ENCODE data around the gene ACSM2A.
"Not testable (repeated sequence)": the region's sequence is repeated elsewhere in the genome, so short reads cannot be mapped to it uniquely, and the experiment has no call there.

The ACSM2A gene, protein sequence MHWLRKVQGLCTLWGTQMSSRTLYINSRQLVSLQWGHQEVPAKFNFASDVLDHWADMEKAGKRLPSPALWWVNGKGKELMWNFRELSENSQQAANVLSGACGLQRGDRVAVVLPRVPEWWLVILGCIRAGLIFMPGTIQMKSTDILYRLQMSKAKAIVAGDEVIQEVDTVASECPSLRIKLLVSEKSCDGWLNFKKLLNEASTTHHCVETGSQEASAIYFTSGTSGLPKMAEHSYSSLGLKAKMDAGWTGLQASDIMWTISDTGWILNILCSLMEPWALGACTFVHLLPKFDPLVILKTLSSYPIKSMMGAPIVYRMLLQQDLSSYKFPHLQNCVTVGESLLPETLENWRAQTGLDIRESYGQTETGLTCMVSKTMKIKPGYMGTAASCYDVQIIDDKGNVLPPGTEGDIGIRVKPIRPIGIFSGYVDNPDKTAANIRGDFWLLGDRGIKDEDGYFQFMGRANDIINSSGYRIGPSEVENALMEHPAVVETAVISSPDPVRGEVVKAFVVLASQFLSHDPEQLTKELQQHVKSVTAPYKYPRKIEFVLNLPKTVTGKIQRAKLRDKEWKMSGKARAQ

DNA sequence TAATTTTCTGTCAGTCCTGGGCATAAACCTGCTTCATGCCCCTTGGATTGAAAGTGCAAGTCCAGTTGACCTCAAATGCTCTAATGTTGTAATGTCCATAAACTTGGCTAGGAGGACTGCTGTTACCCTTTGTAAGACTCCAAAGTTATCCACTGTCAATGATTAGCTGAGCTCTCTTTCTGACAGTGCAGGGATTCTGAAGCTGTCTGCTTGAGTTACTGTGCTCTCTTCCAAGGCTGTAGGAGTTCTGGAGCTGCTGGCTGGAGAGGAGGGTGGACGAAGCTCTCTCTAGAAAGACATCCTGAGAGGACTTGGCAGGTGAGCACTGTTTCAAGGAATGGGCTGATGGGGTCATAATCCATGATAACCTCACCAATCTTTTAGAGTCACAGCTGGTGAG lies at the start of gene ACSM2A:
ACSM2A (plus strand) TSS at position 158 of the 400 bp plus-strand sequence. CDS start 8,594 bp downstream, outside the sequence.
- not testable (repeated sequence) for DNase-seq (ENCODE audit: low read depth)

DNA sequence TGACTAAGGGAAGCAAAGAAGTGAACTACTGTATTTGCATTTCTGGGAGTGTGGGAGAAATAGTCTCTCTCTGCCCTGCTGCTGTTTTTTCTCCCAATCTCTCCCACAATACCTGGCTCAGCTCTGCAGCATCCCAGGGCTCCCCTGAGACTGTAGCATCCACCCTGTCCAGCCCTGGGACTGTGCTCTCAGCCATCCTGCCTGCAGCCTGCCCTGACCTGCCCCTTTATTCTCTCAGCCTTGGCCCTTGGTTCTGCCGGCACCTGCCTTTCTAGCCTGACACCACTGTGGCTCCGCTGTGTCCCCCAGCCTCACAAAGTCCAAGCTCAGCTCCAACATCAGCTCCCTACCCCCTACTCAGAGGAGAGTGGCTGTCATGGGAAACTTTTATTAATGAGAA lies 48.7 kb upstream of the ACSM2A start:
- no peak for DNase-seq (ENCODE audit: low read depth)

DNA sequence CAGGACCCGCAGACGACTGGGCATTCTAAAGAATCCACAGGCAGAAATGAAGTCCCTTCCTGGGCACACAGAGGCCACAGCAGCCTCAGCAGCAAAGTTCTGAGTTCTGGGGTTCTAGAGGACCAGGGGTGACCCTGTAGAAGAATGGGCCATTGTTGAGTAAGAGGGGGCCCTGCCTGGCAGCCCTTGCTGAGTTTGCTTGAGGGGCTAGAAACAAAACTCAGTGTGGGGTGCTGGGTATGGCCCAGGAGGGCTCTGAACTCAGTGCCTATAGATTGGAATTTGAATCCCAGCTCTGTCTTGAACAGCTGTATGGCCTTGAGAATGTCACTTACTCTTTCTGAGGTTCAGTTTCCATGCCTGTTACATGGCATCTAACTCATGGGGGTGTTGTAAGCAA lies 46.7 kb upstream of the ACSM2A start, which contains the start of gene PDILT:
PDILT (minus strand) TSS at position 101 of the 400 bp plus-strand sequence. CDS start 5,437 bp downstream, outside the sequence.
- DNase-seq (ENCODE audit: low read depth), result no peak

DNA sequence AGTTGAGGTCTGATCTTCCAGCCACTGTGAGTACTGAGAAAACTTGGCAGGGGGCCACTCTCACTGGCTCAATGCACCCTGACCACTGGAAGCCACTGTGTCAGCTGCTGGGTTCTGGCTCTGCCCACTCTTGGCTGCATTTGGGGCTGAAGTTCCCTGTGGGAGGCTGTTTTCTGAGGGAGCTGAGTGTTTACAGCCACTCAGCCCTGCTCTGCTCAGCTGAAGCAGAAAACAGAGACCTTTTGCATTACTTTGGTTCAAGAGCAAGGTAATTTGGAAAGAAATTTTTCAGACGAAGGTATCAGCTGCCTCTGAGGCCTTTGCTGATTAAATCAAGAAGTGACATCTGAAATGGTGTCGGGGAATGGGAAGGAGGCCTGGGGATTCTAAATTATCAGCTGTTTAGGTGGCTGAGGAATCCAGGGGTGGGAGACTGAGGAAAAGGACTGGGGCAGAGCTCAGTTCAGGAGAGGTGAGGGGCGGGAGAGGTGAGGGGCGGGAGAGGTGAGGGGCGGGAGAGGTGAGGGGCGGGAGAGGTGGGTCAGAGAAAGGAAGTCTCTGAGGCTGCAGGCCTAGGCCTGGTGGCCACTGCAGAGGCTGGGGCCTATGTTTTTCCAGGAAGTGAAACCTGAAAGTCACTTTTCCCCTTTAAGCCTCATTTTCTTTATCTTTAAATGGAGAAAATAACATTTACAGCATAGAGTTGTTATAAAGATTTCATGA lies 41.8 kb upstream of the ACSM2A start, which contains the start of gene ACSM5:
ACSM5 (plus strand) TSS at position 137 of the 723 bp plus-strand sequence. CDS start 1,951 bp downstream, outside the sequence.
- DNase-seq (ENCODE audit: low read depth), result no peak

DNA sequence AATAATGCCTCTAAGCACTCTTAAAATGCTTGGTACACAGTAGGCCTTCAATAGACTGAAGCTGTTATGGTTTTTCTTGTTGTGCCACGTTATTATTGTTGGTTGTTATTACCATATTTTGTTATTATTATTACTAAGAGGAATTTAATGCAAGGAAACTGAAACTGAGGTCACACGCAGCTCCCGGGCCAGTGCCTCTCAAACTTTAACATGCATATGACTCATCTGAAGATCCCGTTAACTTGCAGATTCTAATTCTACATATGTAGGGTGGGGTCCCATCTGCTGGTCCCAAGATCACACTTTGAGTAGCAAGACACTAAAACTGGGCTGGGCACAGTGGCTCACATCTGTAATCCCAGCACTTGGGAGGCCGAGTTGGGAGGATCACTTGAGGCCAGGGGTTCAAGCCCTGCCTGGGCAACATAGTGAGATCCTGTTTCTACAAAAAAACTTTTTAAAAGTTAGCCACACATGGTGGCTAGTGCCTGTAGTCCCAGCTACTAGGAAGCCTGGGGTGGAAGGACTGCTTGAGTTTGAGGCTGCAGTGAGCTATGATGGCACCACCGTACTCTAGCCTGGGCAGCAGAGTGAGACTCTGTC lies 41.1 kb upstream of the ACSM2A start:
- no peak for DNase-seq (ENCODE audit: low read depth)

DNA sequence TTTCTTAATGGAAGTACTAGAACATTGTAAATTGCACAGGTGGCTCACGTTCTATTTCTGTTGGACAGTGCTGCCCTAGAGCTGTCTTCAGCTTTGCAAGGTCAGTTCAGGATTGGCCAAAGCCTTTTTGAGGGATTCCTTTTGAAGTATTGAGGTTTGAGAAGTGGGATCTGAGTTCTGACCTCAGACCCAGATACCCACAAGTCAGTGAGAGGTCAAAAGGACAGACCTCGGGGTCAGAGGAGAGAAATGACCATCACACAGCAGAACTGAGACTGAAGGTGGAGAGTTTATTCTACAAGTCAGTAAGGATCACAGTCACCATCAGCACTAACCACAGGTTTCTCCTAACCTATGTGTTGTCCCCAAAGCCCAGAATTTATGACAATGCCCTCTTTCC lies 40.3 kb upstream of the ACSM2A start:
- DNase-seq (ENCODE audit: low read depth), result no peak

DNA sequence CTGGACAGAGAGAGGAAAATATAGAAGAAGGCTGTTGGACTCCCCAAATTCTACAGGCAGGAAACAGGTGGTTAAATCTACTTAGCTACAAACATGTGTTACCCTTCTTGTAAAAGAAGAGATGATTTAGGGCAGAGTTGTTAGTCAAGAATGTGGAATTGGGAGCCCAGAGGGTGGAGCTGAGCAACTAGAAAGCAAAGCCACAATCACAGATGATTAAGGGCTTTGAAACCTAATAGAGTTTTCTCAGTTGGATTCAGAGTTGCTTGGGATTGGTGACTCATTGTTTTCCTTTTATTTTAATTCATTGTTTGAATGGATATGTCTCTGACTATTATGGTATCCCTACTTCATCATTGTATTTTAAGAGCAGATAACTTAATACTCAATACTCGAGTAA lies 35.8 kb upstream of the ACSM2A start:
- DNase-seq (ENCODE audit: low read depth), result no peak

DNA sequence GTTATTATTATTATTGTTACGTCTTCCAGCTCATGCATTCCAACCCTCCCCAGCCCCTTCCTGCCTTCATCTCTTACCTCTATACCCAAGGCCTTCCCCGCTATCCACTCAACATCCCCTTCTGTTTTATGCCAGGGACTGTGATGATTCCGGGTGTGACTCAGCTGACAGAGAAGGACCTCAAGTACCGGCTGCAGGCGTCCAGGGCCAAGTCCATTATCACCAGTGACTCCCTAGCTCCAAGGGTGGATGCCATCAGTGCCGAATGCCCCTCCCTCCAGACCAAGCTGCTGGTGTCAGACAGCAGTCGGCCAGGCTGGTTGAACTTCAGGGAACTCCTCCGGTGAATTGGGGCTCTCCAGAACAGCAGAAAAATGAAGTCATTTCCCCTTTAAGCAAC lies 32.2 kb upstream of the ACSM2A start:
- DNase-seq (ENCODE audit: low read depth), result not testable (repeated sequence)

DNA sequence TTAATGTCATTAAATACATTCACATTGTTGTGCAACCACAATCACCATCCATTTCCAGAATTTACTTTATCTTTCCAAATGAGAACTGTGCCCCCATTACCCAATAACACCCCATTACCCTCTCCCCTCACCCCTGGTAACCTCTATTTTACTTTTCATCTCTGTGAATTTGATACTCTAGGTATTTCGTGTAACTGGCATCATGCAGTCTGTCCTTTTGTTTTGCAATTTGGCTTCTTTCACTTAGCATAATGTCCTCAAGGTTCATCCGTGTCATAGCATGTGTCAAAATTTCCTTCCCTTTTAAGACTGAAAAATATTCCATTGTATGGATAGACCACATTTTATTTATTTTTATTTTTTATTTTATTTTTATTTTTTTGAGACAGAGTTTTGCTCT lies 29.6 kb upstream of the ACSM2A start:
- not testable (repeated sequence) for DNase-seq (ENCODE audit: low read depth)

DNA sequence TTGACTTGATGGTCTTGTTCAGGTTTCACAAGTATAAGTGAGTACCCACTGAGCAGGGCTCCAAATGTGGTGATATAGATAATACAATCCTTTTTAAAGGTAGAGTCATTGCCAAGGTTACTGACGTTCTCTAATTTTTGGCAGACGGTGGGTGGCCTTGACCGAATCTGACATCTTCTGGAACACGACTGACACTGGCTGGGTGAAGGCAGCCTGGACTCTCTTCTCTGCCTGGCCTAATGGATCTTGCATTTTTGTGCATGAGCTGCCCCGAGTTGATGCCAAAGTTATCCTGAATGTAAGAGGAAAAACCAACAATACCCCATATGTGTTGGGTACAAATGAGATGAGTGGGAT lies 27.6 kb upstream of the ACSM2A start:
- not testable (repeated sequence) for DNase-seq (ENCODE audit: low read depth)

DNA sequence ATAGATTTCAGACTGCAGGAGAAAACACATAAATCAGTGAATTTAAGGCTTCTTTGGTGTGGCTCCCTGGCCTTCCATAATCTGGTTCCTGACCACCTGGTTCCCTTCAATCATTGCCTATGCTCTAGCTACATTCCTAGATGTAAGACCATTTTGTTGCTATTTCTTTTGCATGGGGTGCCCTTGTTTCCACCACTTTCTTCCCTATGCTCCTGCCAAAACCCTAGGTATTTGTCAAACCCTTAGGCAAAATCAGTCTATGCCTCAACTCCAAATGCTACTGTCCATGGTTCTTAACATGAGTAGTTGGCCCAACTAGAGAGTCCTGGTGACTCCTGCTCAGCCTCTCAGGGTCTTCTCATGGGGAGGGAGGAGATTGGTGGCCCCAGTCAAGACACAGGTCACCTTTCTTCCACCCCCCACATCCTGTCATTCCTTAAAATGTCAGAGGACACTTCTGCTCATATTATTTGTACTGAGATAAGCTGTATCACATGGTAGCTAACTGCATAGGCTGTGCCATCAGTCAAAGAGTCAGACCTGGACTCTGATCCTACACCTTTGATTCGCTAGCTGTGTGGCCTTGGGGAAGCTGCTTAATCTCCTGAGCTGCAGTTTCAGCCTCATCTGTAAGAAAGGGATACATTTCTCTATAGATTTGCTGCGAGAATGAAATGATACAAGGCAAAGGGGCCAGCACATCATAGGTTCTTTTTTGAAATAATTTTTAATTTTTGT lies 27.0 kb upstream of the ACSM2A start:
- DNase-seq (ENCODE audit: low read depth), result no peak

DNA sequence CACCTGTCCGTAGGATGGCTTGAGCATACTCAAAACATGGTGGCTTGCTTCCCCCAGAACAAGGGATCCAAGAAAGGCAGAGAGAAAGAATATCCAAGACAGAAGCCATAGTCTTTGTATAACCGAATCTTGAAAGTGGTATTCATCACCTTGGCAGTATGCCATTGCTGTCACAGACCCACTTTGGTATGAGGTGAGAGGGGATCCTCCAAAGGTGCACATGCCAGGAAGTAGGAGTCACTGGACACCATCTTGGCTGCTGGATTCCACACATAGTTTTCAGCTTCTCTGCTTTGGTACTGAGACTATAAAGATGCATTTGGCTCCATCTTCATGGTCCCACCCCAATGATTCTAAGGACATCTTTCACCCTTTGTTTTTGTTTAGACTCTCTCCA lies 23.9 kb upstream of the ACSM2A start:
- not testable (repeated sequence) for DNase-seq (ENCODE audit: low read depth)

DNA sequence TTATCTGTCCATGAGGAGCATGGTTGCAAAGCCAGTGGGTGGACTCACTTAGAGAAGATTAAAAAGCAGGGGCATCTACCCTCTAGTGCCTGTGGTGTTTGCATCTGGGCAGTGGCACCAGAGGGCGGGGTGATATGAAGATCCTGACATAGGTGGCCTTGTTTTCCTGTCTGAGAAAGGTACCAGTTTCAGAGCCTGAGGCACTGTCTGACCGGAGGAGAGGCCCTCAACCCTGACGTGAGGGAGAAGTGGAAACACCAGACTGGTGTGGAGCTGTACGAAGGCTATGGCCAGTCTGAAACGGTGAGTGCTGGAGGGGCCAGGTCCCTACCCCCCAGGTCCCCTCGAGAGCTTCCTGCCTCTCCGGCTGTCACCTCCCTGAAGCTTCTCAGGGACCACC lies 21.8 kb upstream of the ACSM2A start:
- not testable (repeated sequence) for DNase-seq (ENCODE audit: low read depth)

DNA sequence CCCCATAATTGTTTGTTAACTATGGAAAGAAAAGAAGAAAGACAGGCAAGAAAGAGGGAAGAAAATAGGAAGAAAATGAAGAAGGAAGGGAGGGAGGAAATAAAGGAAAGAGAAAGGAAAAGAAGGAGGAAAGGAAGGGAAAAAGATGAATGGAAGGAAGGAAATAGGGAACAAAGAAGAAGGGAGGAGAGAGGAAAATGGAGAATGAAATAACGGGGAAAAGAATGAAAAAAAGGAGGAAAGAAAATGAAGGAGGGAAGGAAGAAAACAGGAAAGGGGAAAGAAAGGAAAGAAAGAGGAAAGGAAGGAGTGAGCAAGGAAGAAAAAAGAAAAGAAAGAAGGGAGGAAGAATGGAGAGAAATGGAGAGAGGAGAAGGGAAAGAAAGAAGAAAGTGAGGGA lies 20.8 kb upstream of the ACSM2A start:
- DNase-seq (ENCODE audit: low read depth), result not testable (repeated sequence)

DNA sequence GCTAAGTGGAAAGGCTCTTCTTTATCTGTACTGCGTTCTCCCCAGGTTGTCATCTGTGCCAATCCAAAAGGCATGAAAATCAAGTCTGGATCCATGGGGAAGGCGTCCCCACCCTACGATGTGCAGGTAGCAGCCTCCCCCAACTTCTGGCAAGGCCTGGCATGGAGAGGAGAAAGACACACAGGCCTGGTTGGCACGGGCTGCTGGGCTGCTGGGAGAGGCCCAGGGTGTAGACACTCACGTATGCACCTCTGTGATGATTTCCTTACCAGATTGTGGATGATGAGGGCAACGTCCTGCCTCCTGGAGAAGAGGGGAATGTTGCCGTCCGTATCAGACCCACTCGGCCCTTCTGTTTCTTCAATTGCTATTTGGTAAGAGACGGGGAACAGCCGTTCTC lies 20.4 kb upstream of the ACSM2A start:
- no peak for DNase-seq (ENCODE audit: low read depth)

DNA sequence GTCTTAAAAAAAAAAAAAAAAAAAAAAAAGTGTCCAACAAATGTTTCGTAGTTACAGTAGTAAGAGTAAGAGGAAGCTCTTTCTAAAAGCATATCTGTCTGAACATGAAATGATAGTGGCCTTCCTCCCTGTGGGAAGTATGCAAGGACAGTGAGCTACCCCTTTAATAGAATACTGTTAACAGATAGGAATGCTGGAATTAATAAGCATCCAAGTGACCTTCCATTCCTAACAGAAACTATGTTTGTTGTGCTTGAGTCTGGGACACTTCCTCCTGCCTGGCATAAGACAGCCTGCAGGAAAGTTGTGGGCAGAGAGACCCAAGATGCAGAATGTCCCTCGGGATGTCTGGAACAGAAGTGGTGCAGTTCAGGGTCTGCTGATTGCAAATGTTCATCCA lies 12.4 kb upstream of the ACSM2A start:
- not testable (repeated sequence) for DNase-seq (ENCODE audit: low read depth)

DNA sequence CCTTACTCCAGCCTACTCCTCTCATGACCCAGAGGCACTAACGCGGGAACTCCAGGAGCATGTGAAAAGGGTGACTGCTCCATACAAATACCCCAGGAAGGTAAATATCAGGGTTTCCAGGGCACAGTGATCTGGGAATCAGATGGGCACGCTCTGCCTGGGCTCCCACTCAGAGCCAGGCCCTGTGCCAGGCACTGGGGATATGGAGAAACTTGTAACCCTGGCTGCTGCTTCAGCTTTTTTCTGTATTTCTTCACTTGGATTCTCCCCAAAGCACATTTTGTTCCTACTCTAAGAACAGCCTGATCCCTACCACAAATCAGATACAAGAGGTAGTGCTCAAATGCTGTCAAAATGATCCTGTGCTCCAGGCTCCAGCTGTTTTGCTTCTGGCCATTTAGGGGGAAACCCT lies 11.5 kb upstream of the ACSM2A start:
- not testable (repeated sequence) for DNase-seq (ENCODE audit: low read depth)

DNA sequence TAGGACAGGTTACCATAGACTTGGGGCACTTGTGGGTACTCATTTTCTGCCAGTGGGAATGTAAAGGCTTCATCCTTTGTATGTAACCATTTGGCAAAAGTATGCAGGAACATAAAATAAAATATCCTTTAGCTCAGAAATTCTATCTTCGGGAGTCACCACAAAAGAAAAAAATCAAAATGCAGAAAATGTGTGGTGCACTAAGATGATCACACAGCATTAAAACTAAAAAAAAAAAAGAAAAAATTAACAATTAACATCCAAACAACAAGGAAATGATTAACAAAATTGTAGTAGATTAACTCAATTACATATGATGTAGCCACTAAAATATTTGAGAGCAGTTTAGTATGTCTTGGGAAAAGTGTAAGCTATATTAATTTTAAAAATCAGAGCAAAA lies 10.6 kb upstream of the ACSM2A start:
- not testable (repeated sequence) for DNase-seq (ENCODE audit: low read depth)

DNA sequence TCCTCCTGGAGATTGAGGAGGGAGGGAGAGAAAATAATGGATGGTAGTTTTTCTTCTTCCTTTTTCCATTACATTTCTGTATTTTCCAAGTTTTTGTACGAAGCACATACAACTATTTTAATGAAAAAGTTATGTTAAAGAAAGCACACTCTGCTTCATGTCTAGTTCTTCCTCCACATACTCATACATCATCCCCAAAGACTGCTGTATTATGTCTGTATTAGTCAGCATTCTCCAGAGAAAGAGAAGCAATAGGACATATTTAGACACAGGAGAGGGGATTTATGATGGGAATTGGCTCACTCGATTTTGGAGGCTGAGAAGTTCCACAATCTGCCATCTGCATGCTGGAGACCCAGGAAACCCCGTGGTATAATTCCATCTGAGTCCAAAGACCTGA lies 10.1 kb upstream of the ACSM2A start:
- DNase-seq (ENCODE audit: low read depth), result no peak

DNA sequence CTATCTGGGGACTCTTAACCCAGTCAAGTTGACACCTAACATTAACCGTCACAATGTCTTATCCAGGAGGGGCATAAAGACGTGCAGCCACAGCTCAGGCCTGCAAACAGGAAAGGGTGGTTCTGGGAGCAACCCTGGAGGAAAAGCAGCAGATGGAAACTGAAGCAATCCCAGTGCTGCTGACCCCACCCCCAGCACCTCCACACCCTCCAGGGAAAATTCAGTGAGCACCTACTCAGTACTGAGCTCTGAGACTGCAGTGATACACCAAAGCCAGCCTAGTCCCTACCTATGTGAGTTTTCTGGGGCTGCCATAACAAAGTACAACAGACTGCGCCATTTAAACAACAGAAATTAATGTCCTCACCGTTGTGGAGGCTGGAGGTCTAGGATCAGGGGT lies 9.5 kb upstream of the ACSM2A start:
- not testable (repeated sequence) for DNase-seq (ENCODE audit: low read depth)

DNA sequence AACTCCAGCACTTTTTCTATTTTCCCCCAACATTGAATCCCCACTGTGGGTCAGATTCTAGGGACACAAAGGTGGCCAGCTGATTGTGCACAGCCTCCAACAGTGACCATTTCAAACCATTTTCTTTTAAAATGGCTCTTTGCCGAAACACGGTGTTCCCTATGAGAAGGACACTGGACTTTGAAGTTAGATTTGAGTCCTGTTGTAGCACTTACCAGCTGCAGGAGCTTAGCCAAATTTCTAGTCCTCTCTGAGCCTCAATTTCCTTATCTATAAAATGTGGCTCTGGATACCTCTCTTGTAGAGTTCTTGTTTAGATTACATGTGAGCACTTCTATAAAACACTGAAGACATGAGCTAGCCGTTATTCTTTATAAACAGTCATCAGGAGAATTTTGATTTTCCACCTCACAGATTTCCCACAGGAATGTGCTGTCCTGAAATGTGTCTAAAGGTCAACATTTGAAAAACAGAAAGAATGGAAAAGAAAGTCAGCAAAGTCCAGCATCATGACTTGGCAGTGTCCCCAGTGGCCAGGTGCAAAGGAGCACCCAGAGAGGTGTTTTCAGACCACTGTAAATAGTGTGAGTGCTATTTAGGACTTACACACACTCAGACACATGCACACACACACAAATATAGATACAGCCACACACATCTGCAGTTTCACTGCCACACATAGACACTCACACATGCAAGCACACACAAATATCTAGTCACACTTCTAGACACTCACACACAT lies 4.5 kb upstream of the ACSM2A start:
- DNase-seq (ENCODE audit: low read depth), result not testable (repeated sequence)

Measured in HS-5 (cell line).